HG03196 (cell line): ENCODE data around the gene MMS19.
"Not testable (repeated sequence)": the region's sequence is repeated elsewhere in the genome, so short reads cannot be mapped to it uniquely, and the experiment has no call there.

Experiments used
- ATAC-seq: cut with Tn5 transposase; IDR thresholded peaks from one replicate; pipeline ENCODE4 v1.9.1; 2021; ENCODE audit not compliant: unreplicated experiment

MMS19 gene

GRCh38 chr10:97529685-97530465 is 31.7 kb upstream of the MMS19 start:
- no peak for ATAC-seq

GRCh38 chr10:97528876-97529275 is 30.7 kb upstream of the MMS19 start:
- not testable (repeated sequence) for ATAC-seq

- ATAC-seq, result no peak
Measured at GRCh38 chr10:97525683-97526110, 27.5 kb upstream of the MMS19 start.

GRCh38 chr10:97525086-97525485 is 26.9 kb upstream of the MMS19 start:
- no peak for ATAC-seq

GRCh38 chr10:97522937-97523336 is 24.7 kb upstream of the MMS19 start:
- ATAC-seq, result no peak

GRCh38 chr10:97522071-97522470 is 23.8 kb upstream of the MMS19 start:
- no peak for ATAC-seq

- no peak for ATAC-seq
Measured at GRCh38 chr10:97520978-97521761, 22.9 kb upstream of the MMS19 start.

GRCh38 chr10:97520520-97520919 is 22.3 kb upstream of the MMS19 start:
- no peak for ATAC-seq

GRCh38 chr10:97519342-97519741 is 21.1 kb upstream of the MMS19 start:
- ATAC-seq, result no peak

GRCh38 chr10:97518301-97519043 is 20.2 kb upstream of the MMS19 start:
- no peak for ATAC-seq

GRCh38 chr10:97517778-97518300 is 19.6 kb upstream of the MMS19 start:
- ATAC-seq, result no peak

- ATAC-seq, result no peak
Measured at GRCh38 chr10:97517096-97517750, 19.0 kb upstream of the MMS19 start.

GRCh38 chr10:97515271-97515978 is 17.2 kb upstream of the MMS19 start:
- no peak for ATAC-seq

GRCh38 chr10:97514344-97514743 is 16.1 kb upstream of the MMS19 start:
- no peak for ATAC-seq

- no peak for ATAC-seq
Measured at GRCh38 chr10:97512993-97513392, 14.8 kb upstream of the MMS19 start.

- no peak for ATAC-seq
Measured at GRCh38 chr10:97511711-97512440, 13.7 kb upstream of the MMS19 start.

- no peak for ATAC-seq
Measured at GRCh38 chr10:97510686-97511085, 12.5 kb upstream of the MMS19 start.

- ATAC-seq, result no peak
Measured at GRCh38 chr10:97509120-97509680, 11.0 kb upstream of the MMS19 start.

GRCh38 chr10:97508342-97508741 is 10.1 kb upstream of the MMS19 start:
- ATAC-seq, result no peak
